HG03460 (cell line): Measurements from ENCODE around the gene FNIP2.

Source experiments
- ATAC-seq: cut with Tn5 transposase; IDR thresholded peaks from one replicate; pipeline ENCODE4 v1.9.1; 2021; ENCODE audit not compliant: unreplicated experiment

Gene FNIP2

DNA sequence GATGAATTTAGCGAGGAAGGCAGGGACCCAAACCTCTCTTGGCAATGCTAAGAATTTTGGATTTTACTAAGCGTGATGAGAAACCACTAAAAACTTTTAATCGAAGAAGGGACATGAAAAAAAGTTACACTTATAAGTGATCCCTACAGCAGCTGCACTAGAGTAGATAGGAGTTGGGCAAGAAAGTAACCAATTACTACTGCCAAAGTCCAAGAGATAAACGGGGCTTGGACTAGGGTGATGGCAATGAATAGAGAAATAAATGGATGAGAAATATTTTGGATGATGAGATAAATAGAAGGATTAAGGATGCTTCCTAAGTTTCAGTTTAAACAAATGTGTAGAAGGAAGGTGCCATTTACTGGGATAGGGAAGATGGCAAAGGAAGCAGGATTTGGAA lies 6.3 kb upstream of the FNIP2 start:
- no peak for ATAC-seq

DNA sequence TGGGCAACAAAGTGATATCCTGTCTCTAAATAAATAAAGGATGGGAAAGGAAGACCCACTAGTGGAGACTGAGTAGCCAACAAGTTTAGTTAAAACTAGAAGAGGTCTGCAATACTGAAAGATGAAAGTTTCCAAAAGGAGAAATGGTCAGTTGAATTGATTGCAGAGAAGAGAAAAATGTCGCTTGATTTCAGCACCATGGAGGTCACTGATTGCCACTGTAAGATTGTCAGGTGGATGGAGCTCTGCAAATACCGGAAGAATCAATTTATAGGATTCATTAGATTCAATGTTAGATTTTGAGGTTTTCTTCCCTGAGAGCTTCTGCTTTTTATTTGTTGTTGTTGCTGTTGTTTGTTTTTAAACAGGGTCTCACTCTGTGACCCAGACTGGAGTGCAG lies 5.4 kb upstream of the FNIP2 start:
- no peak for ATAC-seq

DNA sequence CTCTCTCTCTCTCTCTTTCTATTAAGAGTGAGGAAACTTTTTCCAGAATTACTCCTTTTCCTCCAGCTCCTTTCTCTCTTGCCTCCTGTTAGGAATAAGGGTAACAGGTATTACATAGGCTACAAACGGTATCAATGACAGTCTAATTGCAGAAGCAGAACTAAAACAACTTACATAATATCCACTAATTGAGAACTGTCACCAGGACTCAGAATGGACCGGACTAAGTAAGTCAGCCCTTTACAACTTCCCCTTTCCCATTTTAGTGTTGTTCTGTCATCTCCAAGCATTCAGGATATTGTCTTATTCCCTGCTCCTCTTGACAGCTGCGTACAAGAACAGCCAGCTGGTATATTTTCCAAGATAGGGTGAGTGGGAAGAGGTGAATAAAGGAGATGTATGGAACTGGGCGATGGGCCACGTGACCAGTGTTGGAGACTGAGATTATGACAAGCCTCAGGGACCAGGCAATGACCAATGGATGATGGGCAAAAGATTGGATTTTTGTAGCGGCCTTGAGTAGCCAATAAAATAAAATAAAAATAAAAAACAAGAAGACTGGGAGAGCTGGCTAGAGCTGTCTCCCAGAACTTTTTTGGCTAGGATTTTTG lies 2.3 kb upstream of the FNIP2 start:
- ATAC-seq = no peak

DNA sequence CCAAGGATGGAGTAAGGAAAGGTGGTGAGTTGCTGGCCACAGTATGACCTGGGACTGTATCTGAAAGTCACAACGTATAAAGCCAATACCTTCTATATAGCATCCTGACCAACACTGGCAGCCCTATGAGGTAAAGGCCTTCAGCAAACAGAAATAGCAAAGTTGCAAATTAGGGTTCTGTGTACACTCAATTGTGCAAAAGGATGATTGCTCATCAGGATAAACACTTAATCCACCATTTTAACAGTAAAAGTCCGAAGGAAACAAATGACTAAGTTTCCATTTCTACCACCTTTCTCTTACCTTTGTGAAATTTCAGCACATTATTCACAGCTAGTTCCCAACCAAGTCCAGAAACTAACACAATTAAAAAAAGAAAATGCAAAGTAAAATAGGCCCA lies 1.4 kb upstream of the FNIP2 start:
- no peak for ATAC-seq

DNA sequence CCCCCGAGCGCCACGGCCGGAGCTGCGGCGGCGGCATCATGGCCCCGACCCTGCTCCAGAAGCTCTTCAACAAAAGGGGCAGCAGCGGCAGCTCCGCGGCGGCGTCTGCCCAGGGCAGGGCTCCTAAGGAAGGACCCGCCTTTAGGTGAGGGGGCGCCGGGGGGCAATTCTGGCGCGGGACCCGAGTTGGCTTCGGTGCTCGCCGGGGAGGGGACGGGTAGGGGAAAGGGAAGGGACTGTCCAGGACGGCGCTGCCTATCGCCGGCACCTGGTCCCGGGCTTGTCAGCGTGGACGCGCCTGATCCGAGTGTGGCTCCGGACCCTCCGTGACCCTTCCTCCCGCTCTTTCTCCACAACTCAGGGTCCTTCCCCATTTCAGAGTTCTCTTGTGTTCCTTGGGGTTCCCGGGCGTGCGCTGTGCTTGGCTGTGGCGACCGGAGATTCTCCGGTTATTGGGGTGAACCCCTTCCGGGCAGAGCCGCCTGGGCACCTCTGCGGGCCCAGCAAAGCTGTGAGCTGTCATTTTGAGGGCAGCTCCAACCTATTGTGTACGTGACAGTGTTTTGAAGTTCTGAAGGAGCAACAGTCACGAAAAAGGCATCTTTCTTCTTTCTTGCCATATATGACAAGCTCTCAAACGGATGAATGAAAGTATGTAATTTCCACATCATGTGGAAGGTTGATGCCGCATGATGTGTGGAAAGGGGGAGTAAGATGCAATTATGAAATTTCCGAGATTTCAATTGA lies 522 bp downstream of the FNIP2 start:
- peak; percentile 37 for ATAC-seq

DNA sequence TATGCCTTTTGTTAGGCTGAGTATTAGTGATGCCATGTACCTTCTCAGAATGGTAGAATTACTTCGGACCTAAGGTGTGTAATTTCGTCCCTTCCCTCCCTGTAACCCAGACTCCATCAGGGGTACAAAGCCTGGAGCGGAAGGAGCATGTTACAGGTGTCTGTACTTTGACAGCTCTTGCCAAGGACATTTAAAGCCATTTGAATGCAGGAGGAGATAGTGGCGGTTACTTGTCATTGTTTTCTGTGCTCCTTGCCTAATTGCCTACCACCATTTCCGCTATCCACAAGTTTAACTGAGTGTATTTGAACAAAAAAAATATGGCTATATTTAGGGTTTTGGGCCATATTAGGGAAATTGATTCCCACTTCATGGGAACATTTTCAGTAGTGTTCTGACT lies 1.8 kb downstream of the FNIP2 start:
- ATAC-seq = no peak

DNA sequence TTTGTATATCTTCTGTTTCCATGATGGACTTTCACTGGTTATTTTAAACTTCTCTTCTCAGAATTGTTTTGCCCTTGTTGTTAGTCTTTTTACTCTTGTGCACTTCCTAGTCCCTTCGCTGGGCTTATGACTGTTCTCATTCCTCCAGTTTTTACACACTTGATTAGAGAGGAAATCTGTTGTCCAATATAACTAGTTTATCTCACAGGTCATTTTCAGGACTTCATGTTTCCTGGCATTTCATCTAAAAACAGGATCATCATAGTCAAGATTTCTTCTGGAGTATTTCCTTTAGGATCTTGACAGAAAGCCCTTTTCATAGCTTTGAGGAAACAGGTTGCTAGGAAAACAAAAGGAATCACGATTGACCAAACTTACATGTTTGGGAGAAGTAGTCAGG lies 3.0 kb downstream of the FNIP2 start:
- ATAC-seq = no peak

DNA sequence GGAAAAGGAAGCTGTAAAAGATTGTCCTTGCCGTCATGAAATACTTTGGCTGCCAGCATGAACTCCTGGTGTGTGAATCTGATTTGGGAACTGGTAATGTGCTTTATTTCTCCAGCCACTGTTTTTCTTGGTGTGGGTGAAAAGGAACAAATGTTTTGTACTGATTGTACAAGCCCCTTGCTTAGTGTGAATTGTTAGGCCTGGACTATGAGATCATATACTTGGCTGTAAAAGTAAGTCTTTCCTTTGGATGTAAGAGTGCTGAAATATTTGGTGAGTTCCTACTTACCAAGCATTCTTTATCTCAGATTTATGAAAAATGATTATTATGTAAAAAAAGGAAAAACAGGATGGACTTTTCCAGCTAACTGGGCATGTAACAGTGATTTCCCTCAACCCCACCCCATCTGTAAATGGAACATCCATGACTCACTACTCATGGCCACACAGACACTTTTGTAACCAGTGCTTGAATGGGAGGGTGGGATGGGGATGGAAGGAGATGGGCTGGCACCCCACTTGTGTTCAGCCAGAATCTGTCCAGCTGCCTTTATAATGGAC lies 6.3 kb downstream of the FNIP2 start:
- no peak for ATAC-seq

DNA sequence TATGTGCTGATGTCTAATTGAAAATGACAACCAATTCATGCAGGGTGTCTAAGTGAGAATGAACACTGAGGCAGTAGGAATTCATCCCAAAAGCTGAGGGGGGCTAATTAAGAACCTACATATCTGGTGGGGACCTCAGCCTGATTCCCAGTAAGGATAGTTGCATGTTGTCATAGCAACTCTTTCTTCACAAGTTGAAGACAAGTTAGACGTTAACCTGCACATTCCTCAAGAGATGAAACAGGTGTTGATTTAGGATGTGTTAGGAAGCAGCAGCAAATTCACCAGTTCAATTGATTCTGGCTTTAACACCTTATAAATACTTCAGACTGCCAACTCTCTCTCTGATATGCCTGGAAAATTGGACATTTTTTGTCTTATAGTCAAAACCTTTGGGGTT lies 7.3 kb downstream of the FNIP2 start:
- no peak for ATAC-seq

DNA sequence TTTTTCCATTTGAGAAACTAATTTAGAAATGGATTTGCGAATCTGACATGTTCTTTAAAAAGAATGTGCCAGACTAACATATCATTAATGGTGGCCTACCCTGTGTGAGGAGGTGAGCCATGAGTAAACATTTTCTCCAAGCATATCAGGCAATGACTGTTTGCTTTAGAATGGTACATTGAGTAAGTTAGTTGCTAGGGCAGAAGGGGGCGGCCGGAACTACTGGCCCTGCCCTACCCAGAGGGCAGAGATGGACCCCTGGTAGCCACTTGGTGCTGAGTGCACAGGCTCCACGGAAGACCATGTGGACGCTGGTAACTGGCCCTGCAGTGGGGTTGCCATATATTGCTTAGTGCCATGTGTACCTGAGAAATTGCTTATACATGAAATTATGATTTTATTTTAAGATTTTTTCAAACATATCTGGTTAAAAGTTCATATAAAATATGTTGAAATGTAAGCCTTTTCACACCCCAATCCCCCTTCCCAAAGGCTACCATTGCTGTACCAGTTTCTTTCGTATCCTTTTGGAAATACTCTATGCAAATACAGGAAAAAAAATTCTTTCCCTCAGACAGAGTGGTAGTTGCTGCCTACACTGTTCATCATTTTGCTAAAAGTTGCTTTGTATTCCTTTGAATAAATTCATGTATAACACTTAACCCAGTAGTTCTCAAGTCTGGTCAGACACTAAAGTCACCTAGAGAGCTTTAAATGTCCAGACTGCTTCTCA lies 8.8 kb downstream of the FNIP2 start:
- no peak for ATAC-seq

DNA sequence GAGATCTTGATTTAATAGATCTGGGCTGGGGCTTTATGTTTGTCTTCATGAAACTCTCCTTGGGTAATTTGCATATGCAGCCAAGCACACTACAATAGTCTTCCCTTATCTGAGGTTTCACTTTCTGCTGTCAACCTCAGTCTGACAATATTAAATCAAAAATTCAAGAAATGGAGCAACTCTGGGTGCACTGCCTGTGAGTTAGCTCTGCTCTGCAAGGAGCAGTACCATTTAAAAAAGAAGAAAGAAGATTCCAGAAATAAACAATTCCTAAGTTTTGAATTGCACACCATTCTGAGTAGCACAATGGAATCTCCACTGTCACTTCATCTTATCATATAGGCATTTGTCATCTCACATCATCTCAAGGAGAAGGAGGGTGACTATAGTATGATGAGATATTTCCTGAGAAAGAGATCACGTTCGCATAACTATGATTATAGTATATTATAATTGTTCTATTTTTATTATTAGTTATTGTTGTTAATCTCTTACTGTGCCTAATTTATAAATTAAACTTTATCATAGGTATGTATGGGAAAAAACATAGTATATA lies 9.4 kb downstream of the FNIP2 start:
- ATAC-seq = peak; percentile 99

DNA sequence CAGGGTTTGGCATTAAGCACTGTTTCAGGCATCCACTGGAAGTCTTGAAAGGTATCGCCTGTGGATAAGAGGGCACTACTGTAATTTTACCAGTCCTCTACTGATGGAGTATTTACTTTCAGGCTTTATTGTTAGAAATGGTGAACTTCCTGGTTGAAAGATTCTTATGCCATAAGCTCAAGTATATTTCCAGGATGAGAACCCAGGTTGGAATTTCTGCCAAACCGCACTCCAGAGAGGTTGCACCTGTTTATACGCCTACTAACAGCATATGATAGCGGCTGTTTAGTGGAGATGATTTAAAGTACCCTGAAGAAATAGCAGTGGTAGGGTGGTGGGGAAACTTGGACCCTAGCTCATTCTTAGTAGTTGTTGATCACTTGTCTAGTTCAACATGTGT lies 9.9 kb downstream of the FNIP2 start:
- no peak for ATAC-seq

DNA sequence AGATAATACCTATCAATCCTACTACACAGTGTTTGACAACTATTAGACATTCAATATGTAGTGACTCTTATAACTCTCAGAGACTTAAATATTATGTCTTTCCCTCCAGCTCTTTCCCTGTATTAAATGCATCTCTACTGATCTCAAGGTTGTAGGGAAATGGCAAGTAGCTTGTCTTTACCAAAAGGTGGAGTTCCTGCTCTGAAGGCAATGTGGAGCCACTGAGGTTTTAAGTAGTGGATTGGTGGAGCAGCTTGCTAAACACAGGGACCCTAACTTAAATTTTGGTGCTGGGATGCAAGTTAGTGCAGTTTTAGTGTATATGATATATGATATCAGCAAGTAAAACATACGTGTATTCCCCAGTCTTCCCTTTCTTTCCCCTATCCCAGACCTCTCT lies 13.1 kb downstream of the FNIP2 start:
- no peak for ATAC-seq

DNA sequence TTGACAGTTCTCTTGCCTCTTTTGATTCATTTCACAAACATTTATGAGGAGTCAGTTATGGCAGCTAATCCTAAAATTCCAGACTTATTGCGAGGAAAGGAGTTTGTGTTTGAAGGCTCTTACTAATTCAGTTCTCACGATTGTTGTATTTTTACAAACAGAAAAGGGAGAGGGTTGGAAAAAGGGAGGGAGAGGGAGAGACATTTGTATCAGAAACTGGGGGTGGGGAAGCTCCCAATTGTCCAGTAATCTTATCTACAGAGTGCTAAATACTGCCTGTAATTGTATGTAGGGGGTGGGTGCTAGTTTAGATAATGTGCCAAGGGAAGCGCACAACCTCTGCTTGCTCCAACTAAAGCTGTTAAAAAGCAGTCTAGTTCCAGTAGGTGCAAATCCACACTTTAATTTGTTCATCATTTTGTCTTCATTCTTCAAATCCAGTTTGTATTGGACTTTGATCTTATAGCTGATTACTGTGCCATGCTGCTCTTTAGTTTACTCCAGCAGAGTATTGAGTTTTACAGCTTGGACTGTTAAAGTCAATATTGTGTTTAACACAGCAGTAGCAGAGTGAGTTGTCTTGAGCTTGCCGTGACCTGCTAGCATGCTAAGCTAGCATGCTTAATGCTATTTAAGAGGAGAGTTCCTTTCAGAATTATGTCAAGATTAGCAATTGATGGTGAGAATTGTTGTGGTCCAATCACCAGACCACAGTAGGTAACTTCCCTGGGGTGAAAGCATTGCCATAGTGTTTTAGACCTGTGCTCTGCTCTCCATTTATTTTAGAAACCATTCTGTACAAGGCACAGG lies 13.9 kb downstream of the FNIP2 start:
- ATAC-seq = no peak

DNA sequence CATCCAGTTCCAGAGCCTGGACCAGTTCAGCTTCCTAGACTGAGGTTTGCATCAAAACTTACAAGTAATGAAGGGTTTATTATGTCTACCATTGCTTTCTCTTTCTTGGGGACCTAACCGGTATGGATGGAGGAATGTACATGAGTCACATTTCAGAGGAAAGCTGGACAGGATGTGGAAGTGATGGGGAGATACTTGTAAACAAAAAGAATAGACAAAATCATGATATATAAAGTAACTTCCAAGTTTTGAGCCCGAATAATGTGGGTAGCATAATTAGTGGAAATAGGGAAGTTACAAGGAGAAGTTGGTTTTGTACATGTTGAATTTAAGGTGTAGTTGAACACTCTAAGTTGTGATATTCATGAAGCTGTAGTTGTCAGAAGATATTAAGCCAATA lies 15.0 kb downstream of the FNIP2 start:
- no peak for ATAC-seq

DNA sequence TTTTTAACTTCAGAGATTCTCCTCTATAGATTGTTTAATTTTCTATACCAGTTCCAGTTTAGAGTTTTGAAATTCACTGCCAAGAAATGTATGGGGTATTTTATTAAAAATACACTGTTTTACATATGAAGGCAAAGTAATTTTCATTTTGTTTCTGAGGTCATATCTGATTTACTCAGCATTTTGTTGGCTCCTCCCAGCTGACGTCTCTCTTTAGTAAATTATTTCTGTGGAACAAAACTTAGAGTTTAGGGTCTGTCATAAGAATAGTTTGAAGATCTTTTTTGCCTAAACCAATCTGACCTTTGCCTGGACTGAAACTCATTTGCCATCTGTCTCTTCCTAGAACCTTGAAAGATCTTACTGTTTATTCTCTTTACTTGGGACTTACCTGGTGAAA lies 16.9 kb downstream of the FNIP2 start:
- ATAC-seq = no peak

DNA sequence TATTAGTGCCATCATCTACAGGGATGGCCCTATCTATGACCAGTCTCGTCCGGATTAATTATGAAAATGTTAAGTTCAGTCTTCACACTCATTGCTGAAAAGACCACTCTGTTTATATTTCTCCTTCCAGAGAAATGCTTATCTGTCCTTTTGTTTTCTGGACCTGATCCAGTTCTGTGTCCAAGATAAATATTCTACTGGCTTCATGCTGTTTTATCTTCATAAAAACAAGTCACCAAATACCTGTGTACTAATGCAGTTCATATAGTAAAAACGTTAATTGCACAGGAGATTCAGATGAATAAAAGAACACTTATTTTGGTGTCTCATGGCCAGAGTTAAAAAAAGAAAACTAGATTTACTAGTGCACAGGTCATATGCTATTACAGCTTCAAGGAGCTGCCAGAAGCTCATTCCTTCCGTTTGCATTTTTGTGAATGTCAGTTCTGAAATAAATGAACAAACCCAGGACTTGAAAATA lies 17.3 kb downstream of the FNIP2 start:
- no peak for ATAC-seq

DNA sequence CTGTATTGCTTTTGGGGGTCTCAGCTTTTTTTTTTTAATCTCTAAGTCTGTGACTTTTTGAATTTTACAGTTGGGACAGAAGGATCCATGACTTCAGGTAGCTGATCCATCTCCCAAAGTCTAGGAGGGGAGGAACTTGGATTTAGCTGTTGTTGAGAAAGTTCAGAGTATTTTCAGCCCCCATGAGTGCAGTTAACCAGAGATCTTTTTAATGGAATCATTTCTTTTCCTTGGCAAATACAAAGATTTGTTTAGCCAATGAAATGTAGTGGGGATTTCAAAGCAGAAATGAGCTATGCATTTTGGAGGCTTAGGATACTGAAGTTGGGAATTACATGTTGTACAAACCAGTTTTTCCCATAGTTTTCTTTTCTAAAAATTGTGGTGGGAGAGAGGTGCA lies 18.1 kb downstream of the FNIP2 start:
- ATAC-seq = no peak

DNA sequence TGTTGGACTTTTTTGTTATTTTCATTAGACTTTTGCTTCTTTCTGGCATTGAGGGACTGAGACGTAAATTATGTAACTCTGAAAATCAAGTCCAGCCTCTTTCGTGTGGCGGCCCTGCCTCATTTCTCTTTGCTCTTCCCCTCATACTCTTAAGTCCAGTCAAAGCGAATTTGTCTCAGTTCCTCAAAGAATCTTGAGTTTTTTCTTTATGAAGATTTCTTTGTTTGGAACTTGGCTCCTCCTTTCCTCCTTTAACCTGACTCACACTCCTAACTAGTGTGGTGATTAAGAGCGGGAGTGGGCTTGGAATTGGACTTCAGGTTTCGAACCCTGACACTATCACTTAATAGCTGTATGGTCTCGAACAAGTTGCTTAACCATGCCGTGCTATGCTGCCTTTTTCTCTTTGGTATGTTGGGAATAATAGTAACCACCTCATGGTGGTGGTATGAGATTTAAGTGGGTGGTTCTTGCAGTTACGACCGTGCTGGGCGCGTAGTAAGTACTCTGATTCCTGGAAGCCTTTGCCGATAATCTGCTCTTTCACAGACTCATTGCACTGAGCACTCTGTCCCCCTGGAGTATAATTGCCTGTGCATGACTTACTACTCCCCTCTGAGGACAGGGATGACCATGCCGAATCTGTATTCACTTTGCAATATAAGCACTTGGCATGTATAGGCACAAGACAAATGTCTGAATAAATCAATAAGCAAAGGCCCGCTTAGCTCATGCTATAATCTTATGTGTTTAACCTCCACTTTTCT lies 19.1 kb downstream of the FNIP2 start:
- ATAC-seq = no peak

DNA sequence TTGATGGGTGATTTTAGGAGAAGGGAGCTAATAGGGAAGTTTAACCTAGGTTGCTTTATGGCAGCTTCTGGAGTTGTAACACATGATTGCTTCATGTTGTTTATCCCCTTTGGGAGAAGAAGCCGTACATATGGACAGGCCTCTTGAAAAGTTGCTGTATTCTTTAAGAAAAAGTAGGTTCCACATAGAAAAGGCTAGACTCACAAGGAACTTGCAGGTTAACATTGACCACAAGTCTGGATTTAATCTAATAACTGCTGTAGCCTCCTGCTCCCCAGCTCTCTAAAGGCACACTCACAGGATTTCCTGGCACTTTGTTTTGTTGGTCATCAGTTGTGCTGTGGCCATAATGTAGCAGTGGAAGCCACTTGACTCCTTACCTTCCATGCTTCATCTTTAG lies 19.7 kb downstream of the FNIP2 start:
- ATAC-seq = no peak
